PC-3 (cell line): ENCODE data around the gene SLC48A1.

ENCODE experiments used
- EZH2 ChIP-seq: fragments of 300-600 bp; sonication (generic); IDR thresholded peaks from one replicate; pipeline ENCODE4 v1.6.1; 2017; ENCODE audit warnings: antibody characterized with exemption, mild to moderate bottlenecking, low read length; ENCODE audit not compliant: unreplicated experiment
- EZH2phosphoT487 ChIP-seq: fragments of 300-600 bp; sonication (generic); IDR thresholded peaks from 2 replicates; pipeline ENCODE4 v1.6.1; 2018; ENCODE audit warnings: mild to moderate bottlenecking, antibody characterized with exemption, low read length, borderline replicate concordance
- TF ChIP-seq, protein P1 (sequence below): fragments of 300-600 bp; sonication (generic); conservative IDR thresholded peaks from 2 replicates; pipeline ENCODE4 v1.5.1; 2017; ENCODE audit warnings: antibody characterized with exemption, low read depth, mild to moderate bottlenecking, low read length

DNA sequence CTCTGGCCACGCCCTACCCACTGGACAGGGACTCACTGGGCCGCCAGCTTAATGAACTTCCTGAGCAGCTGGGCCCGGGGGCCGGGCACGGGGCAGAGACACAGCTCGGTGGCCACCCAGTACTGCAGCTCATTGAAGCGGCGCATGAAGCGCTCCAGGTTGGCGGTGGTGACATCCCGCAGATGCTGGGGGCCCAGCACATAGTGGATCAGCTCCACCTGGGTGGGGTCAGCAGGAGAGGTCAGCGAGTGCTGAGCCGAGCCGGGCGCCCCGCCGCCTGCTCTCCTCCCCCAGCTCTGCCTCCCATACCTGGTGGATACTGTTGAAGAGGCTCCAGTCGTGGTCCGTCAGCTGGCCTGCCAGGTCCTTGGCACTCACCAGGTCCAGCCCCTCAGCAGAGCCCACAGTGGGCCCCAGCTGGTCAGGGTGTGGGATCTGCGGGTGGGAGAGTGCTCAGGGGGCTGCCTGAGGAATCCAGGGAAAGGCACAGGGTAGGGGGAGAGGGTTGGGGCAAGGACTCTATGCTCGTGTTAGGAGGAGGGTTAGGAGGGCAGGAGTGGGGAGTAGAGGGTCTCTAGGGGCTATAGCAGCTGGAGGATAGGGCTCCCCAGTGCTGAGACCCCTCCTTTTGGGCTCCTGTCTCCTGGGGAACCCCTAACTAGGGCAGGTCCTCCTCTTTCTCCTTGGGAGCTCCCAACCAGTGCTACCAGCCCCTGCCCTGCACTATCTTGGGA, 32.3 kb upstream of the SLC48A1 start:
- TF ChIP-seq, protein P1, sequence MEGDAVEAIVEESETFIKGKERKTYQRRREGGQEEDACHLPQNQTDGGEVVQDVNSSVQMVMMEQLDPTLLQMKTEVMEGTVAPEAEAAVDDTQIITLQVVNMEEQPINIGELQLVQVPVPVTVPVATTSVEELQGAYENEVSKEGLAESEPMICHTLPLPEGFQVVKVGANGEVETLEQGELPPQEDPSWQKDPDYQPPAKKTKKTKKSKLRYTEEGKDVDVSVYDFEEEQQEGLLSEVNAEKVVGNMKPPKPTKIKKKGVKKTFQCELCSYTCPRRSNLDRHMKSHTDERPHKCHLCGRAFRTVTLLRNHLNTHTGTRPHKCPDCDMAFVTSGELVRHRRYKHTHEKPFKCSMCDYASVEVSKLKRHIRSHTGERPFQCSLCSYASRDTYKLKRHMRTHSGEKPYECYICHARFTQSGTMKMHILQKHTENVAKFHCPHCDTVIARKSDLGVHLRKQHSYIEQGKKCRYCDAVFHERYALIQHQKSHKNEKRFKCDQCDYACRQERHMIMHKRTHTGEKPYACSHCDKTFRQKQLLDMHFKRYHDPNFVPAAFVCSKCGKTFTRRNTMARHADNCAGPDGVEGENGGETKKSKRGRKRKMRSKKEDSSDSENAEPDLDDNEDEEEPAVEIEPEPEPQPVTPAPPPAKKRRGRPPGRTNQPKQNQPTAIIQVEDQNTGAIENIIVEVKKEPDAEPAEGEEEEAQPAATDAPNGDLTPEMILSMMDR: no peak
- TF ChIP-seq EZH2 (no peak), EZH2phosphoT487 (no peak)
